ENCODE measurements around the gene WDR74. TPM values are rescaled to one million over a fixed set of nuclear protein-coding genes. Genes with fewer than 3 reads are reported as not detected.
A peak's percentile ranks its signal among the peaks of the same experiment; 100 is the strongest.
"Not testable (repeated sequence)": the region's sequence is repeated elsewhere in the genome, so short reads cannot be mapped to it uniquely, and the experiment has no call there.

The WDR74 gene
- total RNA-seq, 4 donors from 2014 or later = 18.3 to 53.1 (median 48.1) TPM

DNA sequence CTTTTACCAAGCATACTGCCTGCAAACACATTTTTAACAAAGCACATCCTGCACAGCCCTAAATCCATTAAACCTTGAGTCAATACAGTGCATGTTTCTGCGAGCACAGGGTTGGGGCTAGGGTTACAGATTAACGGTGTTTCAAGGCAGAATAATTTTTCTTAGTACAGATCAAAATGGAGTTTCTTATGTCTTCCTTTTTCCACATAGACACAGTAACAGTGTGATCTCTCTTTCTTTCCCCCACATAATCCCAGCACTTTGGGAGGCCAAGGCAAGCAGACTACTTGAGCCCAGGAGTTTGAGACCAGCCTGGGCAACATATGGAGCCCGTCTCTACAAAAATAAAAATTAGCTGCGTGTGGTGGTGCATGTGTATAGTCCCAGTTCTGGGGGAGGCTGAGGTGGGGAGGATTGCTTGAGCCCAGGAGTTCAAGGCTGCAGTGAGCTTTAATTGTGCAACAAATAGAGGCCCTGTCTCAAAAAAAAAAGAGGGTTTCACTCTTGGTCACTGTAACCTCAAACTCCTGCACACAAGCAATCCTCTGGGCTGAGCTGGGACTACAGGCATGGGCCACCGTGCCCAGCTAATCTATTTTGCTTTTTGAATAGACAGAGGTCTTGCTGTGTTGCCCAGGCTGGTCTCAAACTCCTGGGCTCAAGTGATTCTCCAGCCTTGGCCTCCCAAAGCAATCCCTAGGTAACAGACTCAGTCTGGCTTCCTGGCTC is 21.6 kb upstream of the WDR74 start:
- WGBS = 75% methylated on average over 5 of the region's 5 CpGs
- intact Hi-C loops (cut with DNase I) = loop anchor here (10.0 kb wide), 1 partner anchor 476 kb away; no protein-coding TSS in a partner anchor

GRCh38 chr11:62859281-62859703 is 19.9 kb upstream of the WDR74 start:
- H3K27me3 ChIP-seq; DNase-seq (ENCODE audit: extremely low spot score); H3K4me3 ChIP-seq; H3K36me3 ChIP-seq; H3K9me3 ChIP-seq; H3K27ac ChIP-seq (replicated peaks in 1 of 4): not testable (repeated sequence)
- peaks cover 14 to 27% (median 21%) of the 10 kb centered on the region in 4 donors for H3K4me1 ChIP-seq
- WGBS = 90% methylated on average over 8 of the region's 8 CpGs
- intact Hi-C loops (cut with DNase I) = loop anchor here (10.0 kb wide), 1 partner anchor 264 kb away; the partner anchor contains the start of gene TUT1

More for the DNA sequence above, 21.6 kb upstream of the WDR74 start:
- H3K4me1 ChIP-seq = peaks cover 10 to 21% (median 12%) of the 10 kb centered on the region in 4 donors
- TF ChIP-seq EP300 (IDR thresholded peaks at IDR 0.05) (no peak), POLR2A (IDR thresholded peaks at IDR 0.05; ENCODE audit: low read depth) (no peak), POLR2AphosphoS5 (IDR thresholded peaks at IDR 0.05) (no peak)
- TF ChIP-seq, protein P1, sequence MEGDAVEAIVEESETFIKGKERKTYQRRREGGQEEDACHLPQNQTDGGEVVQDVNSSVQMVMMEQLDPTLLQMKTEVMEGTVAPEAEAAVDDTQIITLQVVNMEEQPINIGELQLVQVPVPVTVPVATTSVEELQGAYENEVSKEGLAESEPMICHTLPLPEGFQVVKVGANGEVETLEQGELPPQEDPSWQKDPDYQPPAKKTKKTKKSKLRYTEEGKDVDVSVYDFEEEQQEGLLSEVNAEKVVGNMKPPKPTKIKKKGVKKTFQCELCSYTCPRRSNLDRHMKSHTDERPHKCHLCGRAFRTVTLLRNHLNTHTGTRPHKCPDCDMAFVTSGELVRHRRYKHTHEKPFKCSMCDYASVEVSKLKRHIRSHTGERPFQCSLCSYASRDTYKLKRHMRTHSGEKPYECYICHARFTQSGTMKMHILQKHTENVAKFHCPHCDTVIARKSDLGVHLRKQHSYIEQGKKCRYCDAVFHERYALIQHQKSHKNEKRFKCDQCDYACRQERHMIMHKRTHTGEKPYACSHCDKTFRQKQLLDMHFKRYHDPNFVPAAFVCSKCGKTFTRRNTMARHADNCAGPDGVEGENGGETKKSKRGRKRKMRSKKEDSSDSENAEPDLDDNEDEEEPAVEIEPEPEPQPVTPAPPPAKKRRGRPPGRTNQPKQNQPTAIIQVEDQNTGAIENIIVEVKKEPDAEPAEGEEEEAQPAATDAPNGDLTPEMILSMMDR (IDR thresholded peaks at IDR 0.05) = no peak
- no peaks in the 10 kb centered on the region for H3K9me3 ChIP-seq
- H3K27me3 ChIP-seq = no peaks in the 10 kb centered on the region
- H3K27ac ChIP-seq (replicated peaks in 1 of 4) = no peak overlapping the region
- no peak overlapping the region for H3K4me3 ChIP-seq
- no peak for DNase-seq (ENCODE audit: extremely low spot score)
- H3K36me3 ChIP-seq = no peaks in the 10 kb centered on the region

DNA sequence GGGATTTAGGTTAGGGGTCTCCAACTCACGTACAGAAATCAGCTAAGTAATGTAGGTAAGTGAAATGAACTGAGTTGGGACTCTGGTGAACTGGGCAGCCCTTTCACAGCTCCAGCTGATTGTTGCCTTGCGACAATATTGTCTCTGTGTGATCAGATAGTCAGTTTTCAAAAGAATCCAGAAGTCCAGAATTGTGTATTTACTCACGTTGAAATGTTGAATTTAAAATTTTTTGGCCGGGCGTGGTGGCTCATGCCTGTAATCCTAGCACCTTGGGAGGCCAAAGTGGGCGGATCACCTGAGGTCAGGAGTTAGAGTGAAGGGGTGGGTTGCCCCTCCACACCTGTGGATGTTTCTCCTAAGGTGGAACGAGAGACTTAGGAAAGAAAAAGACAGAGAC is 18.8 kb upstream of the WDR74 start:
- Histone ChIP-seq H3K36me3 (peaks cover 7 to 16% (median 11%) of the 10 kb centered on the region in 4 donors), H3K27ac (replicated peaks in 1 of 4) (no peak overlapping the region), H3K4me3 (no peak overlapping the region), H3K4me1 (peaks cover 24 to 38% (median 32%) of the 10 kb centered on the region in 4 donors), H3K27me3 (no peaks in the 10 kb centered on the region), H3K9me3 (no peaks in the 10 kb centered on the region)
- no peak for TF ChIP-seq POLR2AphosphoS5 (IDR thresholded peaks at IDR 0.05)
- TF ChIP-seq EP300 (IDR thresholded peaks at IDR 0.05) = no peak
- no peak for TF ChIP-seq POLR2A (IDR thresholded peaks at IDR 0.05; ENCODE audit: low read depth)
- TF ChIP-seq, protein P1 (IDR thresholded peaks at IDR 0.05) = no peak
- intact Hi-C loops (cut with DNase I) = loop anchor here (10.0 kb wide), 1 partner anchor 263 kb away; the partner anchor contains the start of gene TUT1
- DNase-seq (ENCODE audit: extremely low spot score) = no peak
- WGBS = 84% methylated on average over 7 of the region's 7 CpGs

- intact Hi-C loops (cut with DNase I) = loop anchor here (10.0 kb wide), 1 partner anchor 263 kb away; the partner anchor contains the start of gene TUT1
- Histone ChIP-seq H3K4me1 (peaks cover 25 to 40% (median 37%) of the 10 kb centered on the region in 4 donors), H3K4me3 (no peak overlapping the region), H3K9me3 (no peaks in the 10 kb centered on the region), H3K27me3 (no peaks in the 10 kb centered on the region), H3K27ac (replicated peaks in 1 of 4) (no peak overlapping the region), H3K36me3 (peaks cover 14 to 22% (median 18%) of the 10 kb centered on the region in 4 donors)
- no peak for DNase-seq (ENCODE audit: extremely low spot score)
- TF ChIP-seq POLR2AphosphoS5 (IDR thresholded peaks at IDR 0.05) = no peak
- no peak for TF ChIP-seq EP300 (IDR thresholded peaks at IDR 0.05)
- TF ChIP-seq POLR2A (IDR thresholded peaks at IDR 0.05; ENCODE audit: low read depth) = no peak
- TF ChIP-seq, protein P1 (IDR thresholded peaks at IDR 0.05) = no peak
- 73% methylated on average over 2 of the region's 2 CpGs for WGBS
These were observed 18.2 kb upstream of the WDR74 start for GRCh38 chr11:62857541-62857982.

- peaks cover 23 to 34% (median 29%) of the 10 kb centered on the region in 4 donors for H3K36me3 ChIP-seq
- peak overlapping the region; percentile 56 to 78 (median 72) for H3K4me3 ChIP-seq
- TF ChIP-seq EP300 (IDR thresholded peaks at IDR 0.05) (no peak), POLR2AphosphoS5 (IDR thresholded peaks at IDR 0.05) (no peak), POLR2A (IDR thresholded peaks at IDR 0.05; ENCODE audit: low read depth) (no peak)
- TF ChIP-seq, protein P1 (IDR thresholded peaks at IDR 0.05) = no peak
- H3K9me3 ChIP-seq = no peaks in the 10 kb centered on the region
- no peak for DNase-seq (ENCODE audit: extremely low spot score)
- H3K4me1 ChIP-seq = peaks cover 25 to 49% (median 39%) of the 10 kb centered on the region in 4 donors
- peak overlapping the region; percentile 73 to 85 (median 80) for H3K27ac ChIP-seq (replicated peaks in 1 of 4)
- 18% methylated on average over 13 of the region's 20 CpGs for WGBS
- intact Hi-C loops (cut with DNase I) = loop anchor here (10.0 kb wide), 1 partner anchor 262 kb away; the partner anchor contains the start of gene TUT1
- no peaks in the 10 kb centered on the region for H3K27me3 ChIP-seq
These were observed 17.0 kb upstream of the WDR74 start for GRCh38 chr11:62856333-62856895.
